Lower leg skin (tissue), 3 donors: ENCODE data around the gene NF2.

ENCODE experiments used
- CTCF ChIP-seq, 3 donors: fragments of 450-650 bp; IDR thresholded peaks; one replicate each; pipeline ENCODE4 v1.5.1; 2016; ENCODE audit warnings: antibody characterized with exemption in 3 of 3, mild to moderate bottlenecking in 3 of 3, moderate library complexity in 2 of 3
- POLR2A ChIP-seq, 2 donors: fragments of 450-650 bp; IDR thresholded peaks; one replicate each; pipeline ENCODE4 v1.6.1; 2016 to 2017; ENCODE audit warnings: antibody characterized with exemption in 2 of 2, mild to moderate bottlenecking in 1 of 2, moderate library complexity in 1 of 2

GRCh38 chr22:29630987-29631386 lies 27.6 kb downstream of the NF2 start:
- TF ChIP-seq POLR2A (IDR thresholded peaks at IDR 0.05) (no peak), CTCF (IDR thresholded peaks at IDR 0.05) (no peak)
